GM23338 (cell line): Measurements from ENCODE around the gene COLEC12. TPM values are rescaled to one million over a fixed set of nuclear protein-coding genes. Genes with fewer than 3 reads are reported as not detected.

Experiments used
- ATAC-seq: fragments of 200-7000 bp; cut with Tn5 transposase; 3 replicates; pipeline ENCODE4 v1.9.1; 2020
- DNase-seq: peaks from one replicate; pipeline ENCODE4 v3.0.0-alpha.2; 2015; ENCODE audit warnings: low spot score
- H2AFZ ChIP-seq: fragments of 200-600 bp; sonication (generic); 2 replicates; pipeline ENCODE4 v1.8.0; 2016; ENCODE audit warnings: antibody characterized with exemption, mild to moderate bottlenecking, moderate library complexity
- H3F3A ChIP-seq: fragments of 200-600 bp; sonication (generic); replicated peaks from 2 replicates; pipeline ENCODE4 v1.8.0; 2017; ENCODE audit warnings: antibody characterized with exemption, mixed run types, low read depth
- H3K27ac ChIP-seq: fragments of 200-600 bp; sonication (generic); 2 replicates; pipeline ENCODE4 v1.6.1; 2016; ENCODE audit warnings: low read depth
- H3K27me3 ChIP-seq: fragments of 200-600 bp; sonication (generic); 2 replicates; pipeline ENCODE4 v1.8.0; 2016; ENCODE audit warnings: mild to moderate bottlenecking, mixed run types, moderate library complexity; ENCODE audit not compliant: insufficient read depth
- H3K36me3 ChIP-seq: fragments of 200-600 bp; sonication (generic); 2 replicates; pipeline ENCODE4 v1.8.0; 2016; ENCODE audit warnings: mild to moderate bottlenecking; ENCODE audit not compliant: insufficient read depth
- H3K4me1 ChIP-seq: fragments of 200-600 bp; sonication (generic); 2 replicates; pipeline ENCODE4 v1.8.0; 2016; ENCODE audit warnings: mild to moderate bottlenecking, moderate library complexity; ENCODE audit not compliant: insufficient read depth
- H3K4me2 ChIP-seq: fragments of 200-600 bp; sonication (generic); 2 replicates; pipeline ENCODE4 v1.7.1; 2017; ENCODE audit warnings: mixed run types
- H3K4me3 ChIP-seq: fragments of 200-600 bp; sonication (generic); 2 replicates; pipeline ENCODE4 v1.6.1; 2016; ENCODE audit warnings: mixed run types
- H3K79me2 ChIP-seq: fragments of 200-600 bp; sonication (generic); replicated peaks from 2 replicates; pipeline ENCODE4 v1.8.0; 2017; ENCODE audit warnings: mild to moderate bottlenecking; ENCODE audit not compliant: insufficient read depth
- H3K9me2 ChIP-seq: fragments of 200-600 bp; sonication (generic); 2 replicates; pipeline ENCODE4 v1.8.0; 2017; ENCODE audit not compliant: insufficient read depth
- H4K20me1 ChIP-seq: fragments of 200-600 bp; sonication (generic); replicated peaks from 2 replicates; pipeline ENCODE4 v1.8.0; 2017; ENCODE audit warnings: mild to moderate bottlenecking; ENCODE audit not compliant: insufficient read depth
- H3K27ac Mint-ChIP-seq: 2 replicates; pipeline ENCODE4 v1.8.0; 2020; ENCODE audit warnings: inconsistent platforms, mild to moderate bottlenecking, moderate library complexity, mixed read lengths
- H3K27me3 Mint-ChIP-seq: 3 replicates; pipeline ENCODE4 v1.8.0; 2022; ENCODE audit warnings: low read depth, mild to moderate bottlenecking, moderate library complexity, mixed read lengths, inconsistent platforms; ENCODE audit not compliant: insufficient read depth, poor library complexity
- H3K36me3 Mint-ChIP-seq: 3 replicates; pipeline ENCODE4 v1.8.0; 2021; ENCODE audit warnings: low read depth, mild to moderate bottlenecking, inconsistent platforms, moderate library complexity, mixed read lengths
- H3K4me1 Mint-ChIP-seq: 3 replicates; pipeline ENCODE4 v1.8.0; 2020; ENCODE audit warnings: mild to moderate bottlenecking, inconsistent platforms, mixed read lengths
- H3K4me3 Mint-ChIP-seq: 3 replicates; pipeline ENCODE4 v1.8.0; 2021; ENCODE audit warnings: moderate library complexity, mild to moderate bottlenecking, inconsistent platforms, mixed read lengths
- H3K9me3 Mint-ChIP-seq: 3 replicates; pipeline ENCODE4 v1.8.0; 2020; ENCODE audit warnings: moderate library complexity, mild to moderate bottlenecking, inconsistent platforms, mixed read lengths
- CREB1 ChIP-seq: fragments of 250-450 bp; sonication (Bioruptor Pico); IDR thresholded peaks from 2 replicates; pipeline ENCODE4 v1.5.0; 2020; ENCODE audit warnings: low read depth, mild to moderate bottlenecking, moderate library complexity
- CTCF ChIP-seq, 2 experiments: fragments of 200-600 bp in 1 of 2; sonication (generic) in 1 of 2; conservative IDR thresholded peaks; 2 replicates each; pipeline versions ENCODE4 v1.5.1 to v1.6.1; 2016 to 2017; ENCODE audit warnings: antibody characterized with exemption in 2 of 2, low read depth in 2 of 2, mild to moderate bottlenecking in 2 of 2, moderate library complexity in 1 of 2
- ETS1 ChIP-seq: IDR thresholded peaks from 2 replicates; pipeline ENCODE4 v1.6.1; 2016; ENCODE audit warnings: antibody characterized with exemption
- EZH2 ChIP-seq: fragments of 200-600 bp; sonication (generic); IDR thresholded peaks from one replicate; pipeline ENCODE4 v1.8.0; 2017; ENCODE audit warnings: antibody characterized with exemption, mild to moderate bottlenecking, low read depth; ENCODE audit not compliant: unreplicated experiment
- EZH2phosphoT487 ChIP-seq: fragments of 200-600 bp; sonication (generic); IDR thresholded peaks from one replicate; pipeline ENCODE4 v1.8.1; 2018; ENCODE audit warnings: antibody characterized with exemption; ENCODE audit not compliant: unreplicated experiment
- JUNB ChIP-seq: IDR thresholded peaks from one replicate; pipeline ENCODE4 v1.6.1; 2016; ENCODE audit warnings: antibody characterized with exemption; ENCODE audit not compliant: unreplicated experiment
- NANOG ChIP-seq: IDR thresholded peaks from 2 replicates; pipeline ENCODE4 v1.6.1; 2016; ENCODE audit warnings: antibody characterized with exemption, borderline replicate concordance
- POLR2AphosphoS5 ChIP-seq: IDR thresholded peaks from 2 replicates; pipeline ENCODE4 v1.6.1; 2016; ENCODE audit warnings: antibody characterized with exemption, low read depth
- REST ChIP-seq: IDR thresholded peaks from one replicate; pipeline ENCODE4 v1.6.1; 2018; ENCODE audit warnings: antibody characterized with exemption; ENCODE audit not compliant: unreplicated experiment
- STAT1 ChIP-seq: IDR thresholded peaks from one replicate; pipeline ENCODE4 v1.6.1; 2016; ENCODE audit warnings: antibody characterized with exemption; ENCODE audit not compliant: unreplicated experiment
- ZNF114 ChIP-seq: fragments of 250-450 bp; sonication (Bioruptor Pico); IDR thresholded peaks from 2 replicates; pipeline ENCODE4 v1.5.0; 2020; ENCODE audit warnings: mild to moderate bottlenecking, moderate library complexity
- ZNF331 ChIP-seq: fragments of 250-450 bp; sonication (Bioruptor Pico); IDR thresholded peaks from 2 replicates; pipeline ENCODE4 v1.5.0; 2020; ENCODE audit warnings: low read depth, mild to moderate bottlenecking, moderate library complexity
- ZNF462 ChIP-seq: fragments of 250-450 bp; sonication (Bioruptor Pico); IDR thresholded peaks from 2 replicates; pipeline ENCODE4 v1.5.0; 2020; ENCODE audit warnings: mild to moderate bottlenecking, moderate library complexity
- polyA plus RNA-seq: library from polyadenylated mRNA; unstranded; fragments of >200 nt; fragmentation: Nextera tagmentation; extraction: Ambion mirVana; gene quantifications from 2 replicates; pipeline ENCODE4 v1.2.1, GENCODE V29; 2016
- total RNA-seq: library from RNA; depleted of rRNA; stranded (reverse); fragments of >200 nt; shearing (Covaris generic); gene quantifications from 2 replicates; pipeline ENCODE4 v1.2.3, GENCODE V29; 2014

COLEC12 gene
- total and polyA plus RNA-seq, 2 experiments from 2014 or later, result 1.1 to 3.2 TPM

GRCh38 chr18:484749-485464 is 15.6 kb downstream of the COLEC12 start:
- Mint-ChIP-seq H3K9me3 (peaks cover 11% of the 10 kb centered on the region; the same call in 2 of the 3 replicates), H3K27me3 (peaks cover 3% of the 10 kb centered on the region), H3K4me3 (no peak overlapping the region), H3K27ac (no peak overlapping the region), H3K4me1 (peaks cover 14% of the 10 kb centered on the region), H3K36me3 (peaks cover 8% of the 10 kb centered on the region; the same call in 1 of the 3 replicates)
- H3K27me3 ChIP-seq, result no peaks in the 10 kb centered on the region
- H3F3A ChIP-seq, result no peaks in the 10 kb centered on the region
- TF ChIP-seq ETS1 (no peak), CREB1 (no peak), JUNB (no peak), NANOG (no peak), POLR2AphosphoS5 (no peak), STAT1 (no peak), EZH2phosphoT487 (no peak), CTCF (conservative IDR thresholded peaks at IDR 0.05; ENCODE audit: low read depth in 2 of 2) (no peak), EZH2 (no peak), ZNF114 (no peak), ZNF331 (CRISPR knock-in tag) (no peak), ZNF462 (CRISPR knock-in tag) (no peak), REST (no peak)
- peaks cover 6% of the 10 kb centered on the region for H3K4me1 ChIP-seq
- DNase-seq (no peak), ATAC-seq (no peak)
- no peaks in the 10 kb centered on the region for H4K20me1 ChIP-seq
- 0 out of 2 replicates have a peak, but pooled peaks cover 3% of the 10 kb centered on the region for H3K36me3 ChIP-seq
- H2AFZ ChIP-seq, result no peak overlapping the region
- no peak overlapping the region for H3K4me2 ChIP-seq
- no peaks in the 10 kb centered on the region for H3K9me2 ChIP-seq
- no peak overlapping the region for H3K4me3 ChIP-seq
- H3K79me2 ChIP-seq, result no peaks in the 10 kb centered on the region
- H3K27ac ChIP-seq, result no peak overlapping the region
